ENCODE data around the gene DDC.

DDC gene

DNA sequence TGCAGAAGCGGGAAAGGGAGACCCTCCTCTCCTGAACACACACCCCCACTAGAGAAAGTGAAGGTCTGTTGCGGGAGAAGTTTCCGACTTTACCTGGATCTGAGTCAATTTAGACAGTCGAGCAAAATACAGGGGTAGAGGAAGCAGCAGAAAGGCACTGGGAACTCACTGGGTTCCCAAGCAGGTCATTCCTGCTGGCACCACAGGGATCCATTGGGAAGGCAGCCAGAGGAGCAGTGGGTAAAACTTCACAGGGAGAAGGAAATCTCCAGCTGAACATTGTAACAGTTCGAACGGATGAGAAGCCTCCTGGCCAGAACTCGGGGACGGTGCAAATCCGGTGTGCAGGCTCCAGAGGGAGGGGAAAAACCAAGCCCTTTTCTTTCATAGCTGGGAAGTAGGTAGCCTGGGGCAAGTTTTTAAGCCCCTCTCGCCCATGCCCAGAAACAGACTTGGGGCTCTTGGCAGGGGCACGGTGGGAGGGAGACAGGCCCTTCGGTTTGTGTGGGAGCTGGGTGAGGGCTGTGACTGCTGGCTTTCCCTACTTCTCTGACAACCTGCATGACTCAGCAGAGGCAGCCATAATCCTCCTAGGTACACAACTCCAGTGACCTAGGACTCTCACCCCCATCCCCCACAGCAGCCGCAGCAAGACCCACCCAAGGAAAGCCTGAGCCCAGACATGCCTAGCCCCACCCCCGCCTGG is 51.9 kb downstream of the DDC start:
- DNase-seq, result no peak

- DNase-seq, result no peak
Observed at GRCh38 chr7:50512384-50512783, 52.8 kb downstream of the DDC start.

GRCh38 chr7:50509459-50509858 is 55.7 kb downstream of the DDC start:
- no peak for DNase-seq

GRCh38 chr7:50508471-50508943 is 56.7 kb downstream of the DDC start:
- no peak for DNase-seq

DNA sequence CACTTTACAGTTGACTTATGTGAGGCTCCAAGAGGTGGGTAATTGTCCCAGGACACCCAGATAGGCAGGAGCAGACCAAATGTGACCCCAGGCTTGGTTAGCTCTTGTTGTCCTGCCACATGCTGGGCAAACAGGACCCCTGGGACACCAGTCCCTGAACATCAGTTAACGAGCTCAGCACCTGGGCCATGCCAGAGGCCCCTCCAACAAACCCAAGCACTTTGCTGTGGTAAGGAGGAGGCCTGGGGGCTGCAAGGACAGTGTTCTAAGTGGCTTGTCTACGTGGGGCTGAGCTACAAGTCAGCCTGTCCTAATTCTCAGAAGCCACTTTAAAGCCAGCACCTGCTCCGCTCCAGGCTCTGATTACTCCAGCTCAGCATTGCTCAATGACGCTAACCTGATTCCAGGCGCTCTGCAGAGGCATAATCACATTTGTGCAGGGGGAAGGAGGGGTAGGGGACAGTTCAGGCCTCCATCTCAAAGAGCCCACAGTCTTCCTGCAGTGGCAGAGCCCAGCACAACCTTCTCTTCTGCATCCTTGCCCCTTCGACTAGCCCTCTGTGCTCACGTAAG is 57.2 kb downstream of the DDC start:
- DNase-seq, result no peak

- DNase-seq, result no peak
Observed at GRCh38 chr7:50505553-50506210, 59.5 kb downstream of the DDC start.

- no peak for DNase-seq
Observed at GRCh38 chr7:50504646-50505546, 60.3 kb downstream of the DDC start.

- DNase-seq, result no peak
Observed at GRCh38 chr7:50502947-50503346, 62.3 kb downstream of the DDC start.

DNA sequence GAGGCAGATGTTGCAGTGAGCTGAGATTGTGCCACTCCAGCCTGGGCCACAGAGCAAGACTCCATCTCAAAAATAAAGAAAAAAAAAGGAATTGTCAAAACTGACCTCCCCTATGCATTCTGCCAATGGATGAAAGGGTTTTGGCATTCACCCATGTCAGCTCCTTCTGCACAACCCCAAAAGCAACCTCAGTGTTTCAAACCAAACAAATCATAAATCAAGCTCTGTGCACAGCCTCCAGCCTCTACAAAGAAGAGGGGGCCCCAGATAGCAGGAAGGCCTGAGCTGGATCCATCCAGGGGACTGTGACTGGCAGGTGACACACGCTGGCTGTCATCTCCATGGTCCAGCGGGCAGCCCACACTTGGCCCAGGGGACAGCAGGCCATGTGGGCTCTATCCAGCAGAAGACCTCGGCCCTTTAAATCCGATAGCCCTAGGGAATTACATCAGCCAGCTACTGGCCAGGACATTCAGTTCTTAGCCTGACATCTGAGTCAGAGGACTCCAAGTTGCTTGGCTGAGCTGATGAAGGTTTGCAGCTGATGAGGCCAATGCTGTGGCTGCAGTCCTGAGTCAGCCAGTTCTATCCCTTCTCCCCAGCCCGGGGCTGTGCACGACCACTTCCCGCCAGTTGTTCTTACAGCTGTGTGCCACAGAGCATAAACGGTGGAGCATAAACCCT is 63.1 kb downstream of the DDC start:
- no peak for DNase-seq

DNA sequence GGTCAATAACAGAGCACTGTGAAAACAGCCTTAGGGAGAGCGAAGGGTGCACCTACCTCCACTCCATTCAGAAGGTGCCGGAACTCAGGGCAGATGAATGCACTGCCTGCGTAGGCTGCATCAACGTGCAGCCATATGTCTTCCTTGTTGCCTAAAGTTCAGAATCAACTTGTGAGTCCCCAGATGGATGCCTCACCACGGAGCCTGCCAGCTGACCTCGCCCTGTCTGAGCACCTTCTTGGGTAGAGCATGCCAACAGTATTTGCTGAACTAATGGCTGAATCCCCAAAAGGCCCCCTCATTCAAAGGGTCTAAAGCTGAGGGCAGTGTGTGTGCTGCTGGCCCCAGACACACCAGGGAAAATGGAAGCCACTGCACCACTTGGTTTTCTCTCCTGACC is 66.1 kb downstream of the DDC start:
- no peak for DNase-seq

DNA sequence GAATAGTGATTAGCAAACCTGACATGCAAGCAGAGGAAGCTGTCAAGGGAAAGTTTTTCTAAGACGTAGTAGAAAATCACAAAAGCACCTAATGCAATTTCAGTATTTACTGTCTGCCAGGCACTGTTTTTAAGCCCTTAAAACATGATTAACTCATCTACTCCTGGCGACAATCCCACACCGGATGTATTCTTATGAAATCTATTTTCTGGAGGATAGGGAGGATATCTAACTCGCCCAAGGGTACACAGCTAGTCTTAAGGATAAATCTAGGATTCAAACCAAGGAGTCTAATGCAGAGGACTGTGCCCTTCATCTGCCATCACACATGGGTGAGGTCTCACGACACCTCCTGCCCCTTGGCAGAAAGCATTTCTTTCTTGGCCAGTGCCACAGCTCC is 67.2 kb downstream of the DDC start:
- DNase-seq, result no peak

DNA sequence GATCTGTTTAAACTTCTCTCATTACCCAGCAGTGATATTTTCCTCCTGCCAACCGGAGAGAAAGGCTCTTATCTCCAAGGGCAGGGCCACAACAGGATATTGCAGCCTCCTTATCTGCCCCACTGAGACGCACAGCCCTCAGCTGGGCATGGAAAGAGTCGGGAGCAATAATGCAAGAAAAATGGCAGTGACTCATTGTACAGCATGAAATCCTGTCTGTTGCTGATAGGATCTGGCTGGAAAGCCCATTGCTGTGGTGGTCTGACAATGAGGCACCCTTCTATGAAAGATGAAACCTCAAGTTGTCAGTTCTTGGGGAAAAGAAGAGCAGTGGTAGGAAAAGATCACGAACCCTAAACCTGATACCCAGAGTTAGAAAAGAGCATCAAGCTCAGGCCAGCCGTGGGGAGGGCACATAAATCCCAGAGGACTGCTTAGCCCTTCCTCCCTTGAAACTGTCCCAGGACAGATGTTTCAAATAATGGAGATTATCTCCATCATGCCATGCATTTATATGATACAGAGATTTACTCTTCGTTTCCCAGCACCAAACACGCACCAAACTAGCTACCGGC is 68.0 kb downstream of the DDC start:
- DNase-seq, result no peak

- no peak for DNase-seq
Observed at GRCh38 chr7:50496569-50496968, 68.6 kb downstream of the DDC start.

GRCh38 chr7:50495746-50496145 is 69.5 kb downstream of the DDC start:
- no peak for DNase-seq

DNA sequence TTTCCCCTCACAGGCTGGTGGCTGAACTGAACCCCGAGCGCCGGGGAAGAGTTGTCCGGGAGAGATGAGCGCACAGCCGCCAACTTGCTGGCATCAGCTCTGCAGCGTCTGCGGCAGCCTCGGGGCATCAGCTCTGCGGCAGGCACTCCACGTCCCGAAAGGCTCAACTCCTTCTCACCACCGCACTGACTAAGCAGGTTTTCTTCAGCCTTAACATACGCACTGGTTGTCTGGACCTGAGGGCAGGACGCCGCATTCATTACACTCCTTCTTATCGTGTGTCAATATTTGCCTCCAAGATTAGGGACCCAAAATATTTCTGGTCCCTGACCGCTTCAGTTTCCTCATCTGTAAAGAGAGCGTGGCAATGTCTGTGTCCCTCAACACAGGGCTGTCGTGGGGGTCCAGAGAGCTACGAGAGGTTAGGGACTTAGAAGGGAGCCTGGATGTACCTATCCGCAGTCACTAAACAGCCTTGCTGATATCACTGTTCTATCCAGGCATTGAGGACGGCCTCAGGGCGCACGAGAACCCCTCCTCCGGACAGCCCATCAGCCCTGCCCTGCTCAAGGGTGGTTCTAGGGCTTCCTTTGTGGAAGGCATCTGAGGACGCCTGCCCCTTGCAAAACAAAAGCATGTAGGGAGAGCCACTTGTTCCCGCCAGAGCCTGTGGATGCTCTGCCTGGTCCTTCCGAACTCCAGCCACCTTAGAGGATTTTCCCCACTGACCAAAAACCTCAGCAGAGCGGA is 72.3 kb downstream of the DDC start:
- DNase-seq, result no peak

DNA sequence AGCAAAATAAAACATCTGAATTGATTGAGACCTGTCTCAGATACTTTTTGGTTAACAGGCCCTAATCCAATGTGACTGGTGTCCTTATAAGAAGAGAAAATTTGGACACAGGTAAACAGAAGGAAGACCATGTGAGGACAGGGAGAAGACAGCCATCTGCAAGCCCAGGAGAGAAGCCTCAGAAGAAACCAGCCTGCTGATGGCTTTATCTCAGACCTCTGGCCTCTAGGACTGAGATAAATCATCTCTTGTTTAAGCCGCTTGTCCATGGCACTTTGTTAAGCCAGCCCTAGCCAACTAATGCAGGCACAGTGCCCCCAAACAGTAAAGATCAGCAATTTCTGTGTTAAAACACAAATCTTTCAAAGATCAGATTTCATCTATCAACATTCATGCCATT is 73.3 kb downstream of the DDC start:
- DNase-seq, result no peak

- DNase-seq, result no peak
Observed at GRCh38 chr7:50491209-50491608, 74.0 kb downstream of the DDC start.

DNA sequence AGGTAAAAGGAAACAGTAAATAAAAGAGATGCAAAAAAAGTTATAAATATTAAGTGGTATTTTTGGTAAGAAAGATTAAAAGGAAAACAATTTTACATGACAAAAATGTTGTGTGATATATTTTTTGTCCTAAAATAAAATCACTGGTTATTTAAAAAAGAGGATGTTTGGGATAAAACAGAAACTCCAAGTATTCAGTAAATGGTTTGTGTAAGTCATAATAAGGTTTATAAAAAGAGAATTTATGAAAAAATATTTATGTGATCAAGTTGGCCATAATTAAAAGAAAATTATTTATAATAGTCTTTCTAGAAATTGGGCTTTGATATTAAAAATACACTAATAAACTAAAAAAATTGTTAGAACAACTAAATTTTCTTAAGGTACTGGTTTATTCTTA is 76.8 kb downstream of the DDC start:
- no peak for DNase-seq

DNA sequence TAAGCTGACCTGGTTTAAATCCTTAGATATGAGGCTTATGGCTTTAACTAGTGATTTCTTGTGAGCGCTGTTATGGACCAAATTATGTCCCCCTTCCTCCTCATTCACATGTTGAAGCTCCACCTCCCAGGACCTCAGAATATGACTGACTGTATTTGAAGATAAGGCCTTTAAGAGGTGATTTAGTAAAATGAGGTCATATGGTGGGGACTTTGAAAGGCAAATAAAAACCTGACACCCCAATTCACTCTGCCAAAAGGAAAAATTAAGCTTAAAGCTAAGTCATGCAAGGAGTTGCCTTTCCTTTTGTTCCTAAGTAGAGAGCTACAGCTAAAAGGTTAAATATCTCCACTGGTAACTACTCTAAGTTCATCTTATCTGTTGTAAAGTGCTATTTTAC is 78.7 kb downstream of the DDC start:
- DNase-seq, result no peak

DNA sequence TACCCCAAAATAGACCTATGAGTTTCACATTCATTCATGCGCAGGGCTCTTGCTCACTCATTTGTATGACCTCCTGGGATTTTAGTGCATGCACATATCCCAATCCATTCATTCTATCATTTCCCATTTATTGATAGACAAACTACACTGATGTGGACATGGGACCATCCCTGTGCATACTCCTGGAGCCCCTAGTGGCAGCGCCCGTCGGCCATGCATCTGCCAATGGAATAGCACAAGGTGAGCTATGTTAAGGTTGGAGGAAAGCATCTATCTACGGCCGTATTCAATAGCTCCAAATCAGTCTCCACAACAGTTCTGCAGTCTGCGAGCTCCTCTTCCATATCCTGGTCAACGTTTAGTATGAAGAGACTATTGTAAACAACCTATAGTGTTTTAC is 83.3 kb downstream of the DDC start:
- DNase-seq, result no peak

- no peak for DNase-seq
Observed at GRCh38 chr7:50480797-50481196, 84.4 kb downstream of the DDC start.
